Ecto neural progenitor cell (in vitro differentiated cells): ENCODE data around the gene P3R3URF.

Source experiments
- DNase-seq: peaks from one replicate; pipeline ENCODE4 v3.0.0-alpha.2; 2018; ENCODE audit warnings: low spot score

The P3R3URF gene

GRCh38 chr1:46131712-46132528 is 44.4 kb downstream of the P3R3URF start:
- no peak for DNase-seq

GRCh38 chr1:46131093-46131492 is 45.2 kb downstream of the P3R3URF start:
- DNase-seq: no peak

GRCh38 chr1:46130606-46131005 is 45.7 kb downstream of the P3R3URF start:
- DNase-seq: no peak

- DNase-seq: no peak
These were observed 46.2 kb downstream of the P3R3URF start for GRCh38 chr1:46130121-46130520.

GRCh38 chr1:46128344-46128743 is 47.9 kb downstream of the P3R3URF start:
- no peak for DNase-seq
